ENCODE results near the gene CST9L.

GRCh38 chr20:23602241-23602640 lies 34.0 kb upstream of the CST9L start:
- TF ChIP-seq CTCF (IDR thresholded peaks at IDR 0.05) (no peak), POLR2AphosphoS5 (IDR thresholded peaks at IDR 0.05) (no peak)
